IPS-15b (cell line): Measurements from ENCODE around the gene MPPED1.

ENCODE experiments used
- H3K27me3 ChIP-seq: one replicate; pipeline ENCODE4 v1.6.1; 2013; ENCODE audit warnings: low read length; ENCODE audit not compliant: control insufficient read depth, insufficient read depth
- H3K36me3 ChIP-seq: one replicate; pipeline ENCODE4 v1.6.1; 2013; ENCODE audit warnings: low read length; ENCODE audit not compliant: control insufficient read depth, insufficient read depth
- H3K4me1 ChIP-seq: one replicate; pipeline ENCODE4 v1.6.1; 2013; ENCODE audit warnings: mild to moderate bottlenecking, low read length; ENCODE audit not compliant: control insufficient read depth, insufficient read depth
- H3K4me3 ChIP-seq: one replicate; pipeline ENCODE4 v1.5.1; 2013; ENCODE audit warnings: low read depth, low read length
- H3K9ac ChIP-seq: one replicate; pipeline ENCODE4 v1.6.1; 2013; ENCODE audit warnings: low read depth, mild to moderate bottlenecking, low read length
- H3K9me3 ChIP-seq: one replicate; pipeline ENCODE4 v1.6.1; 2013; ENCODE audit warnings: mild to moderate bottlenecking, low read length; ENCODE audit not compliant: control insufficient read depth, insufficient read depth

The MPPED1 gene

GRCh38 chr22:43553451-43554258 is 141.8 kb downstream of the MPPED1 start:
- no peak overlapping the region for H3K9ac ChIP-seq
- no peaks in the 10 kb centered on the region for H3K36me3 ChIP-seq
- no peak overlapping the region for H3K4me3 ChIP-seq
- H3K27me3 ChIP-seq, result no peaks in the 10 kb centered on the region
- no peaks in the 10 kb centered on the region for H3K9me3 ChIP-seq
- no peaks in the 10 kb centered on the region for H3K4me1 ChIP-seq

GRCh38 chr22:43554259-43554636 is 142.4 kb downstream of the MPPED1 start:
- Histone ChIP-seq H3K4me3 (no peak overlapping the region), H3K36me3 (no peaks in the 10 kb centered on the region), H3K27me3 (no peaks in the 10 kb centered on the region)

GRCh38 chr22:43554694-43555365 is 143.0 kb downstream of the MPPED1 start:
- Histone ChIP-seq H3K9ac (no peak overlapping the region), H3K9me3 (no peaks in the 10 kb centered on the region), H3K4me1 (no peaks in the 10 kb centered on the region), H3K4me3 (no peak overlapping the region), H3K36me3 (no peaks in the 10 kb centered on the region), H3K27me3 (no peaks in the 10 kb centered on the region)

More at GRCh38 chr22:43554259-43554636, 142.4 kb downstream of the MPPED1 start:
- no peak overlapping the region for H3K9ac ChIP-seq
- H3K4me1 ChIP-seq, result no peaks in the 10 kb centered on the region
- no peaks in the 10 kb centered on the region for H3K9me3 ChIP-seq

GRCh38 chr22:43555561-43556515 is 144.0 kb downstream of the MPPED1 start:
- H3K36me3 ChIP-seq, result no peaks in the 10 kb centered on the region
- H3K4me3 ChIP-seq, result no peak overlapping the region
- no peaks in the 10 kb centered on the region for H3K9me3 ChIP-seq
- H3K27me3 ChIP-seq, result no peaks in the 10 kb centered on the region
- no peak overlapping the region for H3K9ac ChIP-seq
- no peaks in the 10 kb centered on the region for H3K4me1 ChIP-seq
